Activated T-helper 1 cell treated with anti-CD3 and anti-CD28 coated beads, Interleukin-2, amount 50 U/mL, for 16 hours (primary cell): ENCODE measurements around the gene LMF1.
"Not testable (repeated sequence)": the region's sequence is repeated elsewhere in the genome, so short reads cannot be mapped to it uniquely, and the experiment has no call there.

ENCODE experiments used
- DNase-seq, 2 donors: peaks; one replicate each; pipeline ENCODE4 v3.0.0-alpha.2; 2020; ENCODE audit warnings: low read depth in 1 of 2, low spot score in 1 of 2

The LMF1 gene

GRCh38 chr16:835373-835772, 135.4 kb downstream of the LMF1 start:
- DNase-seq = no peak

DNA sequence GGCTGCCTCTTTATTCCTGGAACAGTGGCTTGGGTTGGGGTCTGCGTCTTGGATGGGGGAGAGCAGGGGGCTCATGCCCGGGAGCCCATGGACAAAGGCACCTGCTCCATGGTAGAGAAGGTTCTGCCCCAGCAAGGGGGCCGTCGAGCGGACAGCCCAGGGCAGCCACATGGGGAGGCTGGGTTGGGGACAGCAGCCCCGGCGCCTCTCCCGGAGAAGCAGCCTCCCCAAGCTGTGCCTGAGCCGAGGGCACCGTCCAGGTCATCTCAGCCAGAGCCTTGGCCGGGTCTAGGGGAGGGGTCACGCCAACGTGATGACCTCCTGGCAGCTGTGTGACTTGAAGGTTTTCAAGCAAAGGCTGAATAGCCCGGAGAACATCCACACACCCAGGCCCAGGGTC, 137.4 kb downstream of the LMF1 start:
- DNase-seq = no peak

- DNase-seq = no peak
Measured at GRCh38 chr16:832652-833336, 138.0 kb downstream of the LMF1 start.

GRCh38 chr16:831571-832413, 139.0 kb downstream of the LMF1 start:
- no peak for DNase-seq

DNA sequence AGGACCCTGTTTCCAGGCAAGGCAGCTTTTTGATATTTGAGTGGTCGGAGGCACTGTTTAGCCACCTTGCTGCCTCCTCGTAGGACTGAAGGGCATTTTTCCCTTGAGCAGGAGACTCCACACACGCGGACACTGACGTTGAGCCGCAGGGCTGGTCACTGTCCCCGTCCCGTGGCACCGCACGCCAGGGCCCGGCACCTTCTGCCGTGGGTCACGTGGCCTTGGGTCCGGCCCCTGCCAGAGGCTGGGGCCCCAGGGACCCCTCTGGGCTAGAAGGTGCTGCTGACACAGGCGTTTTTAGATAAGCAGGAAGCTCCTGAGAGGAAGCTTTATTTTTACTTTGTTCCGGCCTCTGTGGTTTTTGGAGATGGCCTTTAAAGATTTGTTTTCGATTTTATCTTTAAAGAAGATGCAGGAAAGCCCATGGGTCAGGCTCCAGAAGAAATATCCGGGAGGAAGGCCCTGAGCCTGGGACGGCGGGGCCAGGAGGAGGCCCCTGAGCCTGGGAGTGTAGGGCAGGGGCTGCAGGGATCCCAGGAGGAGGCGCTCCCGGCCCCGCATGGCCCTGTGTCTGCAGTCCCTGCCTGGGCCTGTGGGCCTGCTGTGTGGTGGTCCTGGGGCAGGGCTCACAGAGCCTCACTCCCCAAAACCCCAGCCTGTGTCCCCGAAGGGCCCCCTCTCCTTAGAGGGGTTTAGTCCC, 139.8 kb downstream of the LMF1 start:
- DNase-seq = no peak

GRCh38 chr16:830107-830870, 140.5 kb downstream of the LMF1 start:
- no peak for DNase-seq

- DNase-seq = no peak
Measured at GRCh38 chr16:828891-829290, 141.9 kb downstream of the LMF1 start.

GRCh38 chr16:827513-827912, 143.3 kb downstream of the LMF1 start:
- DNase-seq = no peak

DNA sequence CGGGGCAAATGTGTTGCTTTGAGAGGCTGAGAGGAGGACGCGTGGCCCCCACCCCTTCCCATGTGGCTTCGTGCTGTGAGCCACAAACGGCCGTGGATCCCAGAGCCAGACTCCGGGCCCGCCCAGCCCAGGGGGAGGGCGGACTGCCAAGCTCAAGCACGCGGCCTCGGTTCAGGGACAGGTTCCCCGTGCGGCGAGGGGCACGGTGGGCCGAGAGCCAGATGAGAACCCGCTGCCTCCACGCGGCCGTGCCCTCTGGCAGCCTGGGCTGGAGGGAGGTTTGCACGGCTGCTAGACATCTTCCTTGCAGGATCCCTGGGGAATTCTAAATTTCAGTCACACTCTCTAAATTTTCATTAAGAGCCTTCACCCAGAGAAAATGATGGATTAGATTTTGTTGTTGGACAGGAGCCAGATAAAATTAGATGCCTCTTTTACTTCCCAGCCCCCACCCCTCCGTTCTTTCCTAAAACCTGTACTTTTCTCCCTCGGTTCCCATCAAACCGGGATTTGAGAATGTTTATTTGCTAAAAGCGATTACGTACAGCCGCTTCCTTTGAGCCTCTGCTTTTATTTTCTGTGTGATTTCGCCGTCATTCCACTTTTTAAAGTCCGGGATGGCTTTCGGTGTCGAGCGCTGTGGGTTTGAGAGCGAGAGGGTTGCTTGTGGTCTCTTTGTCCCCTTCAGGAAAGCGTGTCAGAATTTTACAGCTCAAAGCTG, 145.3 kb downstream of the LMF1 start:
- no peak for DNase-seq

DNA sequence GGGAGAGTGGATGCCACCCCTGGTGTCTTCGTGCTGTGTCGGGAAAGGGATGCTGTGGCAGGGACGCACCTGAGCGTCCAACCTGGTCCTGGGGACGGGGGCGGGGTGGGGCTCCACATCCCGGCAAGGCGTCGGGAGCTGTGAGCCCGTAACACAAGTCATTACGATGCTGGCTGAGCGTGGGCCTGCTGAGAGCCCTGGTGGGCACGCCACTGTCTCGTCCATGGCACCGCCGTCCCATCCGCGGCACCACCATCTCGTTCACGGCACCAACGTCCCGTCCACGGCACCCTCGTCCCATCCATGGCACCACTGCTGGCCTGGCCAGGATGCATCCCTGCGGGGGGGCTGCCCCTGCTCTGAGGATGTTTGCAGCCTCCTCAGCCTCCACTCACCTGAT, 146.2 kb downstream of the LMF1 start:
- DNase-seq = no peak

GRCh38 chr16:824194-824593, 146.6 kb downstream of the LMF1 start:
- no peak for DNase-seq

GRCh38 chr16:822909-823297, 147.9 kb downstream of the LMF1 start:
- DNase-seq = no peak

DNA sequence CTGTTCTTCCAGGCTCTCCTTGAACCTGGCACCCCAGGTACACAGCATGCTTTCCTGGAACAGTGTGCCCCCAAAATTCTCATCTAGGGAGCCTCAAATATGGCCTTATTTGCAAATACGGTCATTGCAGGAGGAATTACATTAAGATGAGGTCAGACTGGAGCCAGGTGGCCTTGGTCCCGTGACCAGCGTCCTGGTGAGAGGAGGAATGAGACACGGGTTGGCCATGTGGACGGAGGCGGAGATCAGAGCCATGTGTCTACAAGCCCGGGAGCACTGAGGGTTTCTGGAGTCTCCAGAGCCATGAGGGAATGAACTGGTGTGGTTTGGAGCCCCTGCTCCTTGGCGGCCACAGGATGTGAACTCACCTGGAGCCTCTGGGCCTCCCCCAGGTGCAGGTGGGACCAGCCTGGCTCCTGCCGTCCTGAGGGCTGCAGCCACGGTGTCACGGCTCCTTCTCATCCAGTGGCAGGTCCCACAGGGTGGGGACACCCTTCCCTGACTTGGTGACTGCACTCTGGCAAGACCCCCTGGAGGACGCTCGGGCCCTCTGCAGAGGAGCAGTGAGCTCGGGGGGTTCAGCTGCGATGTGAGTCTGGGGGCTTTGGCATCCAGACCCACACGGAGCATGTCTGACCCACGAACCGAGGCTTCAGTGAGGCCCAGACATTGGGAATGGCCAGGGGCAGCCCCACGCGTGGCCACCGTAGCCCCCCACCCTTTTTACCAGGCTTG, 148.4 kb downstream of the LMF1 start:
- no peak for DNase-seq

GRCh38 chr16:821751-822150, 149.0 kb downstream of the LMF1 start:
- DNase-seq = no peak

DNA sequence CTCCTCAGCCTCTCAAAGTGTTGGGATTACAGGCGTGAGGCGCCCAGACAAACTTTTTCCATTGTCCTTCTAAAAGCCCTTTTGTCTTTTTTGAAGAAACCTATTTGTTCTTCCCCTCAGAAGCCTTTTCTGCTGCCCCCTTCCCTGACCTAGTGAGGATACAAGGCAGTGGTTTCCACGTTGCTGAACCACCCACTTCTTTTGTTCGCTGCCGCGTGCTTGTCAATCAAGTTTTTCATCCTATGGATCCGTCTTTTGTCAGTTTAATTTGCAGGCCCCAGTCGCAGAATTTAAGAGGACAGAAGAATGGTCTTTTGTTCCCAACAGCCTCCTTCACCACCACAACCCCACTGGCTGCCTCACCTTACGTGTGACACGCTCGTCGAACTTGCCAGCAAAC, 150.0 kb downstream of the LMF1 start:
- no peak for DNase-seq

GRCh38 chr16:820044-820408, 150.8 kb downstream of the LMF1 start:
- not testable (repeated sequence) for DNase-seq

DNA sequence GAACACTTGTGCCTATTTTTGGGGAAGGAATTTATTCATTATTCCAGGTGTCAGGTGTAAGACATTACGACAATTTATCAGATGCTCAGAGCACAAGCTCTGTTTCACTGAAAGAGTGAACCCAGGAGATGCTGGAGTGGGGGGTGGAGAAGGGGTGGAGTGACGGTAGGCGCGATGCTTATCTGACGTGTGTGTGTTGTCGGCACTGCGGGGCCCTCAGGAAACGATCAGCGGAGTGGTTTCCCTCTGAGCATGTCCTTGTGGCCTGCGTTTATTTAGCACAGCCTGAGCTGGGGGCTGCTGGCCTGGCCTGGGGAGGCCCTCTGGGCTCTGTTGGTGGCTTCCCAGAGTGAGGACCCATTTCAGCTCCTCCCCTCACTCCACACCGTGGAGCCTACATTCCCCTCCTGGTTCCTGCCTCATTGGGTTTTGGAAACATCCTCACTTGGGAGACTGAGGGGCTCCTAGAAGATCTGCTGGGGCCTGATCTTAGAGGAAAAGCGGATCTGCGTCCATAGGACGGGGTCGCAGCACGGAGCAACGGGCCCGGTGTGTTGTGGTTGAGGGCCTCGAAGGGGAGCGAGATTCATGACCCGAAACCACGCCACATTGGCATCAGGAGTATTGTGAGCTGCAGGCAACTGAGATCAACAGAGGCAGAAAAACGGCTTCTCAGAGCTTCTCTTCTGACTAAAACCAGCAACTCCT, 151.3 kb downstream of the LMF1 start:
- DNase-seq = no peak

DNA sequence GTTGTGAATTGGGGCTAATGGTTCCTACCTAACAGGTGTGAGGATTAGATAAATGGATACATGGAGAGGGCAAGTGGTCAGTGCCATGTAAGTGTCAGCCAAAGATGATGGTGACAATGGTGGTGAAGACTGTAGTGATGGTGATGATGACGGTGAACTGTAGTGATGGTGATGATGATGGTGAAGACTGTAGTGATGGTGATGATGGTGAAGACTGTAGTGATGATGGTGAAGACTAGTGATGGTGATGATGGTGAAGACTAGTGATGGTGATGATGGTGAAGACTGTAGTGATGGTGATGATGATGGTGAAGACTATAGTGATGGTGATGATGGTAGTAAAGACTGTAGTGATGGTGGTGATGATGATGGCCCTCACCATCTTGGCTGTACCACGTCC, 152.2 kb downstream of the LMF1 start:
- no peak for DNase-seq

- DNase-seq = no peak
Measured at GRCh38 chr16:818132-818531, 152.7 kb downstream of the LMF1 start.
